Sigmoid colon (tissue), 7 donors: ENCODE data around the gene ENDOV. TPM values are rescaled to one million over a fixed set of nuclear protein-coding genes. Genes with fewer than 3 reads are reported as not detected.

Experiments
- DNase-seq: peaks from one replicate; pipeline ENCODE4 v3.0.0-alpha.2; 2019
- H3K27ac ChIP-seq, 4 donors: fragments of 200-600 bp; sonication (generic); one replicate each; pipeline ENCODE4 v1.5.1; 2016 to 2019; ENCODE audit warnings: mild to moderate bottlenecking in 1 of 4
- H3K27me3 ChIP-seq, 3 donors: fragments of 200-600 bp; sonication (generic); one replicate each; pipeline ENCODE4 v1.5.1; 2019; ENCODE audit warnings: mild to moderate bottlenecking in 1 of 3
- H3K36me3 ChIP-seq, 4 donors: fragments of 200-600 bp; sonication (generic); one replicate each; pipeline ENCODE4 v1.5.1; 2016 to 2019
- H3K4me1 ChIP-seq, 4 donors: fragments of 200-600 bp; sonication (generic); one replicate each; pipeline ENCODE4 v1.5.1; 2017 to 2019
- H3K4me3 ChIP-seq, 4 donors: fragments of 200-600 bp; sonication (generic); one replicate each; pipeline ENCODE4 v1.5.1; 2017 to 2019; ENCODE audit warnings: mild to moderate bottlenecking in 2 of 4, moderate library complexity in 1 of 4
- H3K9me3 ChIP-seq, 4 donors: fragments of 200-600 bp in 3 of 4; sonication (generic) in 3 of 4; one replicate each; pipeline versions ENCODE4 v1.5.1 to v1.6.1; 2013 to 2019
- EP300 ChIP-seq, 4 donors: sonication (generic); formaldehyde crosslinking; IDR thresholded peaks; one replicate each; pipeline ENCODE4 v1.6.1; 2017; ENCODE audit warnings: antibody characterized with exemption in 4 of 4
- POLR2A ChIP-seq, 2 donors: fragments of 450-650 bp; IDR thresholded peaks; one replicate each; pipeline ENCODE4 v1.6.1; 2016; ENCODE audit warnings: antibody characterized with exemption in 2 of 2, mild to moderate bottlenecking in 2 of 2, moderate library complexity in 2 of 2
- POLR2AphosphoS5 ChIP-seq, 4 donors: sonication (generic); formaldehyde crosslinking; IDR thresholded peaks; one replicate each; pipeline ENCODE4 v1.6.1; 2017; ENCODE audit warnings: antibody characterized with exemption in 4 of 4
- WGBS, 2 donors: extraction: QIAGEN DNeasy Blood & Tissue Kit; methylation state at CpG; one replicate each; pipeline ENCODE4 v1.1.7; 2013; 5-methylcytosine and 5-hydroxymethylcytosine counted together
- intact Hi-C: fragments of 100-400 bp; cut with DNase I; formaldehyde crosslinking; loops from one replicate; pipeline ENCODE4 v1.15.1; 2023
- polyA plus RNA-seq, 3 donors: library from polyadenylated mRNA; stranded (reverse); fragments of 200-250 nt; gene quantifications; one replicate each; pipeline ENCODE4 v1.2.3, GENCODE V29; 2013
- total RNA-seq, 4 donors: library from RNA; depleted of rRNA; stranded (reverse); fragments of >200 nt; gene quantifications; one replicate each; pipeline ENCODE4 v1.1.0, GENCODE V29; 2016
- TF ChIP-seq, protein P1 (sequence below), 4 experiments: fragments of 450-650 bp in 3 of 4; fragments of 200-600 bp in 1 of 4; IDR thresholded peaks; one replicate each; pipeline ENCODE4 v1.5.1; 2016 to 2019; ENCODE audit warnings: antibody characterized with exemption in 4 of 4, mild to moderate bottlenecking in 3 of 4, moderate library complexity in 2 of 4
- donor health status: healthy with polysubstance abuse.
- donor health status: Bipolar disorder and iron deficiency.
- donor health status: healthy.

The ENDOV gene
- total and polyA plus RNA-seq, 7 donors, result 9.5 to 23.5 (median 17.4) TPM

DNA sequence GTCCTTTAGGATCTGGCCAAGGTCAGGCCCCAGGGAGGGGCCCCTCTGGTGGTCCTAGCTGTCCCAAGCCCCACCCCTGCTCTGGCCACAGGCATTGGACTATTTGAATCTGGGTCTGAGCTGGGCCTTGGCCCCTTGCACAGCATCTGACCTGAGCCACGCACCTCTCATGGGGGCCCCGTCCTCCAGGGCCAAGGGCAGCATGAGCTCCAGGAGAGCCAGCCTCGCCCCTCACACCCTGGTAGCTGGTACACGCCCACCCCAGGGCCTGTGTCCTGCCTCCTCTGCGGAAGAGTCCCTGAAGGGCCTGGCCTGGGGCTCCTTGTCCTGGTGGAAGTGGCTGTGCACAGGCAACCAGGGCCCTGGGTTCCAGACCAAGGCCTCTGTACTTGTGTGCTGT lies 23.8 kb downstream of the ENDOV start:
- no peak for DNase-seq
- no peaks in the 10 kb centered on the region for H3K27me3 ChIP-seq
- TF ChIP-seq EP300 (IDR thresholded peaks at IDR 0.05) (no peak), POLR2A (IDR thresholded peaks at IDR 0.05) (no peak), POLR2AphosphoS5 (IDR thresholded peaks at IDR 0.05) (no peak)
- TF ChIP-seq, protein P1, sequence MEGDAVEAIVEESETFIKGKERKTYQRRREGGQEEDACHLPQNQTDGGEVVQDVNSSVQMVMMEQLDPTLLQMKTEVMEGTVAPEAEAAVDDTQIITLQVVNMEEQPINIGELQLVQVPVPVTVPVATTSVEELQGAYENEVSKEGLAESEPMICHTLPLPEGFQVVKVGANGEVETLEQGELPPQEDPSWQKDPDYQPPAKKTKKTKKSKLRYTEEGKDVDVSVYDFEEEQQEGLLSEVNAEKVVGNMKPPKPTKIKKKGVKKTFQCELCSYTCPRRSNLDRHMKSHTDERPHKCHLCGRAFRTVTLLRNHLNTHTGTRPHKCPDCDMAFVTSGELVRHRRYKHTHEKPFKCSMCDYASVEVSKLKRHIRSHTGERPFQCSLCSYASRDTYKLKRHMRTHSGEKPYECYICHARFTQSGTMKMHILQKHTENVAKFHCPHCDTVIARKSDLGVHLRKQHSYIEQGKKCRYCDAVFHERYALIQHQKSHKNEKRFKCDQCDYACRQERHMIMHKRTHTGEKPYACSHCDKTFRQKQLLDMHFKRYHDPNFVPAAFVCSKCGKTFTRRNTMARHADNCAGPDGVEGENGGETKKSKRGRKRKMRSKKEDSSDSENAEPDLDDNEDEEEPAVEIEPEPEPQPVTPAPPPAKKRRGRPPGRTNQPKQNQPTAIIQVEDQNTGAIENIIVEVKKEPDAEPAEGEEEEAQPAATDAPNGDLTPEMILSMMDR (IDR thresholded peaks at IDR 0.05), result no peak
- intact Hi-C loops, result no loop called here
- WGBS, 2 donors, result 90% methylated on average over 5 of the region's 5 CpGs
- no peak overlapping the region for H3K4me3 ChIP-seq
- H3K36me3 ChIP-seq, result peaks cover 0 to 6% (median 0%) of the 10 kb centered on the region in 4 donors
- no peaks in the 10 kb centered on the region for H3K4me1 ChIP-seq
- H3K9me3 ChIP-seq, result no peaks in the 10 kb centered on the region
- no peak overlapping the region for H3K27ac ChIP-seq

DNA sequence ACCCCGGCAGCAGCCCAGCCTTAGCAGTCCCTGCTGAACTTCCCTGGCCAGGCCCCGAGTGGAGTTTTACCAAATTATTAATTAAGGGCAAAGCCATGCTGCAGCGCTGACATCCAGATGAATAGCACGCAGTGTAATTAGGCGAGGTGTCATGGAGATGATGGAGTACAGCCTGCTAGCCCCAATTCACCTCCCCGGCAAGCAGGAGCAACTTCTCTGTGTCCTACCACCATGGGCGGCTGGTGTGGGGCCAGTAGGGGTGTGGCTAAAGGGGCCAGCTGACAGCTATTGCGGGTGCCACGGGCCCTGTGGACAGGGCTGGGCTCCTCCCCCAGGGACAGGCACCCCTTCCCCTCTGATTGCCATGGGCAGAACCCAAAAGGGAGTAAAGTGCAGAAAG lies 24.5 kb downstream of the ENDOV start:
- Histone ChIP-seq H3K36me3 (peaks cover 0 to 6% (median 0%) of the 10 kb centered on the region in 4 donors), H3K4me1 (no peaks in the 10 kb centered on the region), H3K4me3 (no peak overlapping the region), H3K27me3 (no peaks in the 10 kb centered on the region), H3K27ac (no peak overlapping the region), H3K9me3 (no peaks in the 10 kb centered on the region)
- TF ChIP-seq, protein P1 (IDR thresholded peaks at IDR 0.05), result no peak
- TF ChIP-seq EP300 (IDR thresholded peaks at IDR 0.05), result no peak
- TF ChIP-seq POLR2AphosphoS5 (IDR thresholded peaks at IDR 0.05), result no peak
- no peak for TF ChIP-seq POLR2A (IDR thresholded peaks at IDR 0.05)
- WGBS, 2 donors, result 83 to 84% methylated on average over 9 of the region's 9 CpGs
- intact Hi-C loops, result no loop called here
- no peak for DNase-seq

DNA sequence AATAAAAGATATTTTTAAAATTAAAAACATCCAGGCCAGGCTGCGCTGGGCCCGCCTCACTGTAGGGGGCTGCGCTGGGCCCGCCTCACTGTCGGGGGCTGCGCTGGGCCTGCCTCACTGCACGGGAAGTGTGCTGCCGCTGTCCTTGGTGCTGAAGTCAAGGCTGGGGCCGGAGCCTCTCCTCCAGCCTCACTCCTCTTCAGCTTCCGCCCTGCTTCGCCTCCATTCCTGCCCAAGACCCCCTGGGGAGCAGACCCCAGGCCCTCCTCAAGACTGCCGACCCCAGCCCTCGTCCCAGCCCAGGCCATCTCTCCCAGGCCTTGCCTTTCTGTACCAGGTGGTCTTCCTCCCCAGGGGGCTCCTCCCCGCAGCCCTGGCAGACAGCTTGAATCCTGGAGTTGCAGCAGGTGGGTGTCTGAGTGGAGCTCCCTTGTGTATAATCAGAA lies 26.2 kb downstream of the ENDOV start:
- H3K9me3 ChIP-seq, result no peaks in the 10 kb centered on the region
- peaks cover 0 to 3% (median 0%) of the 10 kb centered on the region in 4 donors for H3K36me3 ChIP-seq
- no peaks in the 10 kb centered on the region for H3K4me1 ChIP-seq
- no peaks in the 10 kb centered on the region for H3K27me3 ChIP-seq
- no peak for DNase-seq
- intact Hi-C loops, result no loop called here
- no peak overlapping the region for H3K27ac ChIP-seq
- TF ChIP-seq POLR2AphosphoS5 (IDR thresholded peaks at IDR 0.05), result no peak
- TF ChIP-seq EP300 (IDR thresholded peaks at IDR 0.05), result no peak
- TF ChIP-seq, protein P1 (IDR thresholded peaks at IDR 0.05), result no peak
- no peak for TF ChIP-seq POLR2A (IDR thresholded peaks at IDR 0.05)
- 46 to 67% methylated on average over 14 of the region's 14 CpGs for WGBS, 2 donors
- no peak overlapping the region for H3K4me3 ChIP-seq

DNA sequence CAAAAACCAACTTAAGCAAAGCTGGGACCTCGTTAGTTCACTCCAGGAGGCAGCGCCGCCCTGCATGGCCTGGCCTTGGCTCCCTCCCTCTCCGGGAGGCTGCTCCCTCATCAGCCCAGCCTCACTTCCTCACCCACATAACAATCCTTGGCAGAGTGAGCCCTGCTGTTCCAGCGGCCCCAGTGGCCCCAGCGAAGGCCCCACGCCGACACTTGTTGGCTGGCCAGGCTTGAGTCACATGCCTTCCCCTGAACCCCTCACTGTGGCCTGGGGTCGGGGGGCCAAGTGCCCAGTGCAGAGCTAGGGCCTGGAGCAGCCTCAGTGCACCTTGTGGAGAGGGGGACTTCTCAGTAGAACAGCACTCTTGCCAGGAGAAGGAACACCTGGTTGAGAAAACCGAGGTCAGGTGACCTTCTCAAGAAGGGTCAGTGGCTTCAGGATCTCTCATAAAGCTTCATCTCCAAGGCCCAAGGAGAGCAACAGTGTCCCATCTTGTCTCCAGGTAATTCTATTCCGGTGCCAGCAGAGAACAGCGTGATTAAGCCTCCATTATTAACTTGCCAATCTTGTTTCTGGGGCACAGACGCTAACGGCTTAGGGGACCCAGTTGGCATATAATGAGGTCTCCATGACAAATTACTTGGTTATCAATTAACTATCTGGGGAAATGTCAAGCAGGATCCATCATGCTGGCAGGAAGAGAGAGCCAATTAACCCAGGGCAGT lies 26.8 kb downstream of the ENDOV start:
- no peak for DNase-seq
- Histone ChIP-seq H3K36me3 (no peaks in the 10 kb centered on the region), H3K4me3 (no peak overlapping the region), H3K27me3 (no peaks in the 10 kb centered on the region), H3K27ac (no peak overlapping the region), H3K4me1 (no peaks in the 10 kb centered on the region), H3K9me3 (no peaks in the 10 kb centered on the region)
- 92 to 93% methylated on average over 14 of the region's 14 CpGs for WGBS, 2 donors
- intact Hi-C loops, result no loop called here
- TF ChIP-seq POLR2A (IDR thresholded peaks at IDR 0.05) (no peak), POLR2AphosphoS5 (IDR thresholded peaks at IDR 0.05) (no peak), EP300 (IDR thresholded peaks at IDR 0.05) (no peak)
- TF ChIP-seq, protein P1 (IDR thresholded peaks at IDR 0.05), result no peak

DNA sequence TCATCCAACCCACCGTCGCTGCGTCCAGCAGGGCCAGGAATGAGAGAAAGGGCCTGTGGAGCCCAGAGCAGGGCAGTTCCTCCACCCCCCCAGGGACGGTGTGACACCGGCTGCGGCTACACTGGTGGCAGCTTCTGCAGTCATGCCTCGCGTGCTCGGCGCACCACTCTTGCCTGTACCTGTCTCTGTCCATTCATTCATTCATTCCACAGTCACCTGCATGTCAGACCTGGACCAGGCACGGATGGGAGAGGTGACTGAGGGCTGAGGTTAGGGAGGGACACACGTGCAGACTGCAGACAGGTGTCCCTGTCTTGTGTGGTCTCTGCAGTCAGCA lies 27.3 kb downstream of the ENDOV start:
- Histone ChIP-seq H3K4me1 (no peaks in the 10 kb centered on the region), H3K27me3 (no peaks in the 10 kb centered on the region), H3K27ac (no peak overlapping the region), H3K9me3 (no peaks in the 10 kb centered on the region), H3K4me3 (no peak overlapping the region), H3K36me3 (no peaks in the 10 kb centered on the region)
- no peak for DNase-seq
- TF ChIP-seq, protein P1 (IDR thresholded peaks at IDR 0.05), result no peak
- TF ChIP-seq POLR2AphosphoS5 (IDR thresholded peaks at IDR 0.05) (no peak), POLR2A (IDR thresholded peaks at IDR 0.05) (no peak), EP300 (IDR thresholded peaks at IDR 0.05) (no peak)
- intact Hi-C loops, result no loop called here
- WGBS, 2 donors, result 88 to 92% methylated on average over 12 of the region's 12 CpGs
